HUES6 (cell line): ENCODE measurements around the gene ATP6V0D1.

Experiments
- H3K27ac ChIP-seq: 2 replicates; pipeline ENCODE4 v1.7.0; 2013; ENCODE audit warnings: low read depth, mild to moderate bottlenecking, low read length, inconsistent platforms
- H3K27me3 ChIP-seq: 2 replicates; pipeline ENCODE4 v1.6.1; 2013; ENCODE audit warnings: low read length; ENCODE audit not compliant: control insufficient read depth, insufficient read depth
- H3K36me3 ChIP-seq: 2 replicates; pipeline ENCODE4 v1.6.1; 2013; ENCODE audit warnings: low read length; ENCODE audit not compliant: control insufficient read depth, insufficient read depth
- H3K4me1 ChIP-seq: 2 replicates; pipeline ENCODE4 v1.6.1; 2013; ENCODE audit warnings: low read length; ENCODE audit not compliant: control insufficient read depth, insufficient read depth
- H3K4me3 ChIP-seq: 2 replicates; pipeline ENCODE4 v1.5.1; 2013; ENCODE audit warnings: low read depth, low read length
- H3K9ac ChIP-seq: one replicate; pipeline ENCODE4 v1.6.1; 2013; ENCODE audit warnings: mild to moderate bottlenecking, low read length
- H3K9me3 ChIP-seq: 2 replicates; pipeline ENCODE4 v1.6.1; 2013; ENCODE audit warnings: low read depth, low read length; ENCODE audit not compliant: control insufficient read depth, insufficient read depth

The ATP6V0D1 gene

GRCh38 chr16:67460168-67460567 is 20.8 kb downstream of the ATP6V0D1 start:
- no peaks in the 10 kb centered on the region for H3K27me3 ChIP-seq
- no peaks in the 10 kb centered on the region for H3K36me3 ChIP-seq
- H3K9ac ChIP-seq, result no peak overlapping the region
- no peak overlapping the region for H3K27ac ChIP-seq
- H3K4me1 ChIP-seq, result no peaks in the 10 kb centered on the region
- no peak overlapping the region for H3K4me3 ChIP-seq
- H3K9me3 ChIP-seq, result no peaks in the 10 kb centered on the region

GRCh38 chr16:67459861-67460150 is 21.2 kb downstream of the ATP6V0D1 start:
- H3K36me3 ChIP-seq, result no peaks in the 10 kb centered on the region
- no peaks in the 10 kb centered on the region for H3K4me1 ChIP-seq
- H3K27me3 ChIP-seq, result no peaks in the 10 kb centered on the region
- no peak overlapping the region for H3K9ac ChIP-seq
- H3K9me3 ChIP-seq, result no peaks in the 10 kb centered on the region
- H3K4me3 ChIP-seq, result no peak overlapping the region
- no peak overlapping the region for H3K27ac ChIP-seq

- no peak overlapping the region for H3K27ac ChIP-seq
- H3K9ac ChIP-seq, result no peak overlapping the region
- no peak overlapping the region for H3K4me3 ChIP-seq
- no peaks in the 10 kb centered on the region for H3K9me3 ChIP-seq
- H3K36me3 ChIP-seq, result no peaks in the 10 kb centered on the region
- no peaks in the 10 kb centered on the region for H3K27me3 ChIP-seq
- H3K4me1 ChIP-seq, result no peaks in the 10 kb centered on the region; the same call in 1 of the 2 replicates
Observed at GRCh38 chr16:67459066-67459860, 21.7 kb downstream of the ATP6V0D1 start.

GRCh38 chr16:67458121-67458641 is 22.8 kb downstream of the ATP6V0D1 start:
- Histone ChIP-seq H3K27ac (no peak overlapping the region), H3K27me3 (no peaks in the 10 kb centered on the region), H3K36me3 (peaks cover 3% of the 10 kb centered on the region), H3K4me1 (no peaks in the 10 kb centered on the region; the same call in 1 of the 2 replicates), H3K4me3 (no peak overlapping the region), H3K9ac (no peak overlapping the region), H3K9me3 (no peaks in the 10 kb centered on the region)

GRCh38 chr16:67457611-67458010 is 23.3 kb downstream of the ATP6V0D1 start:
- Histone ChIP-seq H3K36me3 (peaks cover 7% of the 10 kb centered on the region), H3K9ac (no peak overlapping the region), H3K27me3 (no peaks in the 10 kb centered on the region), H3K9me3 (no peaks in the 10 kb centered on the region), H3K4me1 (no peaks in the 10 kb centered on the region; the same call in 1 of the 2 replicates), H3K4me3 (no peak overlapping the region), H3K27ac (no peak overlapping the region)

GRCh38 chr16:67456391-67457081 is 24.4 kb downstream of the ATP6V0D1 start:
- no peak overlapping the region for H3K9ac ChIP-seq
- no peaks in the 10 kb centered on the region for H3K9me3 ChIP-seq
- H3K27me3 ChIP-seq, result no peaks in the 10 kb centered on the region
- H3K36me3 ChIP-seq, result peaks cover 15% of the 10 kb centered on the region
- H3K4me3 ChIP-seq, result no peak overlapping the region
- H3K27ac ChIP-seq, result no peak overlapping the region
- H3K4me1 ChIP-seq, result no peaks in the 10 kb centered on the region; the same call in 1 of the 2 replicates

GRCh38 chr16:67454852-67455251 is 26.1 kb downstream of the ATP6V0D1 start:
- Histone ChIP-seq H3K9me3 (no peaks in the 10 kb centered on the region), H3K27ac (no peak overlapping the region), H3K9ac (no peak overlapping the region), H3K27me3 (no peaks in the 10 kb centered on the region), H3K4me1 (no peaks in the 10 kb centered on the region; the same call in 1 of the 2 replicates), H3K36me3 (peaks cover 17% of the 10 kb centered on the region), H3K4me3 (no peak overlapping the region)

GRCh38 chr16:67454104-67454503 is 26.9 kb downstream of the ATP6V0D1 start:
- Histone ChIP-seq H3K9me3 (no peaks in the 10 kb centered on the region), H3K9ac (no peak overlapping the region), H3K36me3 (peaks cover 17% of the 10 kb centered on the region), H3K27ac (no peak overlapping the region), H3K4me3 (no peak overlapping the region), H3K4me1 (no peaks in the 10 kb centered on the region; the same call in 1 of the 2 replicates), H3K27me3 (no peaks in the 10 kb centered on the region)

GRCh38 chr16:67451704-67452435 is 29.1 kb downstream of the ATP6V0D1 start:
- H3K4me1 ChIP-seq, result no peaks in the 10 kb centered on the region; the same call in 1 of the 2 replicates
- no peak overlapping the region for H3K4me3 ChIP-seq
- H3K9me3 ChIP-seq, result no peaks in the 10 kb centered on the region
- no peak overlapping the region for H3K27ac ChIP-seq
- H3K27me3 ChIP-seq, result no peaks in the 10 kb centered on the region
- no peak overlapping the region for H3K9ac ChIP-seq
- H3K36me3 ChIP-seq, result peaks cover 17% of the 10 kb centered on the region

GRCh38 chr16:67451061-67451703 is 29.8 kb downstream of the ATP6V0D1 start:
- no peaks in the 10 kb centered on the region for H3K9me3 ChIP-seq
- no peaks in the 10 kb centered on the region for H3K27me3 ChIP-seq
- H3K4me1 ChIP-seq, result no peaks in the 10 kb centered on the region; the same call in 1 of the 2 replicates
- no peak overlapping the region for H3K4me3 ChIP-seq
- no peak overlapping the region for H3K27ac ChIP-seq
- H3K9ac ChIP-seq, result no peak overlapping the region
- peaks cover 17% of the 10 kb centered on the region for H3K36me3 ChIP-seq
